GM12878 (cell line): Measurements from ENCODE around the gene DENR. TPM values are rescaled to one million over a fixed set of nuclear protein-coding genes. Genes with fewer than 3 reads are reported as not detected.

ENCODE experiments used
- ATAC-seq: fragments of 200-7000 bp; cut with Tn5 transposase; 3 replicates; pipeline ENCODE4 v1.9.1; 2020; ENCODE audit warnings: mild to moderate bottlenecking, moderate library complexity
- BruUV-seq: library from RNA; stranded (reverse); fragments of 400-500 nt; replicated peaks from 2 replicates; lab custom pipeline; 2021; lab: Mats Ljungman, UMichigan
- CTCF ChIA-PET: fragments of 300-600 bp; sonication (Branson Sonifier 250); formaldehyde crosslinking; extraction: SDS; loops from one replicate; lab custom pipeline; 2021; ENCODE audit warnings: inconsistent platforms; lab: Yijun Ruan, JAX
- POLR2A ChIA-PET: fragments of 350-600 bp; formaldehyde crosslinking; extraction: SDS; loops from one replicate; lab custom pipeline; 2021; ENCODE audit warnings: inconsistent platforms; lab: Charles Lee
- RAD21 ChIA-PET: fragments of 300-600 bp; sonication (Branson Sonifier 250); formaldehyde crosslinking; loops from one replicate; lab custom pipeline; 2023; ENCODE audit warnings: antibody characterized with exemption; ENCODE audit not compliant: unreplicated experiment; lab: Charles Lee
- SMC1A ChIA-PET: fragments of 300-600 bp; sonication (Branson Sonifier 250); formaldehyde crosslinking; loops from one replicate; lab custom pipeline; 2023; ENCODE audit not compliant: unreplicated experiment, uncharacterized antibody; lab: Charles Lee
- DNase-seq: peaks from one replicate; pipeline ENCODE4 v3.0.0-alpha.2; 2011; ENCODE audit warnings: low read depth, low spot score
- FAIRE-seq: peaks from 3 replicates; lab custom pipeline; 2011; peaks lifted over from hg19 to GRCh38; lab: Jason Lieb, UNC
- H2AFZ ChIP-seq: 2 replicates; pipeline ENCODE4 v1.6.0; 2011; ENCODE audit warnings: low read depth, low read length, control low read depth; ENCODE audit not compliant: control insufficient read depth
- H3K27ac ChIP-seq: 2 replicates; pipeline ENCODE4 v1.5.1; 2011; ENCODE audit warnings: control low read depth; ENCODE audit not compliant: control insufficient read depth, insufficient read depth
- H3K27me3 ChIP-seq, 2 experiments: replicated peaks in 1 of 2; 2 replicates each; pipeline versions ENCODE4 v1.6.0 to v1.6.1; 2011; ENCODE audit warnings: low read length in 1 of 2; ENCODE audit not compliant: control insufficient read depth in 2 of 2, insufficient read depth in 2 of 2
- H3K36me3 ChIP-seq, 2 experiments: 2 replicates each; pipeline ENCODE4 v1.5.1; 2011; ENCODE audit warnings: low read length in 1 of 2; ENCODE audit not compliant: control insufficient read depth in 2 of 2, insufficient read depth in 2 of 2
- H3K4me1 ChIP-seq: 2 replicates; pipeline ENCODE4 v1.6.1; 2011; ENCODE audit warnings: mild to moderate bottlenecking, low read length, moderate library complexity, mixed read lengths; ENCODE audit not compliant: control insufficient read depth, insufficient read depth
- H3K4me2 ChIP-seq: 2 replicates; pipeline ENCODE4 v1.6.0; 2011; ENCODE audit warnings: control low read depth; ENCODE audit not compliant: control insufficient read depth, insufficient read depth
- H3K4me3 ChIP-seq: fragments of 200-600 bp; sonication (generic); 2 replicates; pipeline ENCODE4 v1.5.1; 2016
- H3K79me2 ChIP-seq: 2 replicates; pipeline ENCODE4 v1.6.0; 2011; ENCODE audit warnings: low read length; ENCODE audit not compliant: control insufficient read depth, insufficient read depth
- H3K9ac ChIP-seq: 2 replicates; pipeline ENCODE4 v1.8.0; 2011; ENCODE audit warnings: low read length, control low read depth, mixed read lengths; ENCODE audit not compliant: control insufficient read depth, insufficient read depth
- H3K9me3 ChIP-seq: replicated peaks from 3 replicates; pipeline ENCODE4 v1.5.1; 2011; ENCODE audit warnings: mild to moderate bottlenecking, low read length; ENCODE audit not compliant: control insufficient read depth, insufficient read depth
- H4K20me1 ChIP-seq: 2 replicates; pipeline ENCODE4 v1.6.0; 2011; ENCODE audit not compliant: control insufficient read depth, insufficient read depth
- CBX5 ChIP-seq: sonication (generic); IDR thresholded peaks from 2 replicates; pipeline ENCODE4 v1.6.1; 2016; ENCODE audit warnings: low read depth, moderate library complexity, mild to moderate bottlenecking, inconsistent platforms
- LARP7 ChIP-seq: fragments of 450-650 bp; IDR thresholded peaks from 2 replicates; pipeline ENCODE4 v1.6.1; 2017; ENCODE audit warnings: mild to moderate bottlenecking
- MEF2A ChIP-seq: IDR thresholded peaks from 2 replicates; pipeline ENCODE4 v1.6.1; 2011; ENCODE audit warnings: low read depth, mild to moderate bottlenecking, low read length, moderate library complexity; ENCODE audit not compliant: insufficient read depth
- MTA2 ChIP-seq: fragments of 450-650 bp; IDR thresholded peaks from 2 replicates; pipeline ENCODE4 v1.6.1; 2016; ENCODE audit warnings: low read depth, mild to moderate bottlenecking, moderate library complexity
- NR2F1 ChIP-seq: fragments of 450-650 bp; conservative IDR thresholded peaks from 2 replicates; pipeline ENCODE4 v1.6.1; 2017; ENCODE audit warnings: mild to moderate bottlenecking
- RB1 ChIP-seq: fragments of 450-650 bp; formaldehyde crosslinking; IDR thresholded peaks from 2 replicates; pipeline ENCODE4 v1.6.1; 2017; ENCODE audit warnings: mild to moderate bottlenecking, borderline replicate concordance
- RCOR1 ChIP-seq: conservative IDR thresholded peaks from 2 replicates; pipeline ENCODE4 v1.6.1; 2012; ENCODE audit warnings: low read depth, low read length, improper control_type of control experiment
- RELA ChIP-seq: fragments of 450-650 bp; IDR thresholded peaks from 2 replicates; pipeline ENCODE4 v1.8.0; 2014; ENCODE audit warnings: borderline replicate concordance; ENCODE audit not compliant: partially characterized antibody
- TBL1XR1 ChIP-seq: IDR thresholded peaks from 2 replicates; pipeline ENCODE4 v1.6.1; 2012; ENCODE audit warnings: low read depth, low read length, improper control_type of control experiment
- WRNIP1 ChIP-seq: IDR thresholded peaks from 2 replicates; pipeline ENCODE4 v1.6.1; 2011; ENCODE audit warnings: low read depth, low read length, improper control_type of control experiment, borderline replicate concordance
- YY1 ChIP-seq: IDR thresholded peaks from 2 replicates; pipeline ENCODE4 v1.6.1; 2011; ENCODE audit warnings: low read depth, mild to moderate bottlenecking, low read length
- ZBTB33 ChIP-seq: fragments of 450-650 bp; IDR thresholded peaks from 2 replicates; pipeline ENCODE4 v1.6.1; 2017; ENCODE audit warnings: mild to moderate bottlenecking
- ZZZ3 ChIP-seq: IDR thresholded peaks from 2 replicates; pipeline ENCODE4 v1.6.1; 2011; ENCODE audit warnings: low read depth; ENCODE audit not compliant: control insufficient read depth, insufficient read length
- WGBS: methylation state at CpG from one replicate; pipeline ENCODE4 v1.1.6; 2016; ENCODE audit warnings: low lambda C conversion rate; ENCODE audit not compliant: insufficient replicate concordance, insufficient coverage; ENCODE audit errors: missing lambda C conversion rate; 5-methylcytosine and 5-hydroxymethylcytosine counted together
- in situ Hi-C: fragments of 300-500 bp; cut with MboI; formaldehyde crosslinking; loops from 9 replicates; pipeline ENCODE4 v1.14.3; 2018; ENCODE audit warnings: mixed read lengths
- intact Hi-C: fragments of 100-400 bp; cut with micrococcal nuclease; formaldehyde crosslinking; loops from one replicate; pipeline ENCODE4 v1.14.2; 2022; ENCODE audit not compliant: unreplicated experiment
- polyA plus RNA-seq, 11 experiments: library from polyadenylated mRNA; depleted of rRNA in 4 of 11; unstranded in 6 of 11; stranded (reverse) in 5 of 11; fragments of >200 nt; fragmentation: Nextera tagmentation in 4 of 11; fragmentation: Illumina TruSeq in 1 of 11; extraction: Ambion mirVana in 4 of 11; extraction: Trizol in 1 of 11; gene quantifications; 1 replicate in 1 of 11; 2 replicates in 10 of 11; pipeline versions ENCODE4 v1.2.1 to v1.2.3, GENCODE V29; 2011 to 2016; ENCODE audit warnings: inconsistent platforms in 2 of 11, missing spikeins in 2 of 11, low read depth in 1 of 11
- total RNA-seq, 4 experiments: library from RNA; depleted of rRNA in 3 of 4; stranded (reverse); fragments of >200 nt in 3 of 4; fragmentation: Illumina TruSeq in 1 of 4; extraction: Trizol in 1 of 4; gene quantifications; 2 replicates each; pipeline versions ENCODE4 v1.2.1 to v1.2.3, GENCODE V29; 2013 to 2021
- TF ChIP-seq, protein P1 (sequence below): fragments of 450-650 bp; formaldehyde crosslinking; IDR thresholded peaks from 2 replicates; pipeline ENCODE4 v1.4.0; 2022; ENCODE audit warnings: mild to moderate bottlenecking, moderate library complexity
- TF ChIP-seq, protein P2 (sequence below): fragments of 450-650 bp; IDR thresholded peaks from 2 replicates; pipeline ENCODE4 v1.6.1; 2017; ENCODE audit warnings: low read depth, mild to moderate bottlenecking, moderate library complexity
- TF ChIP-seq, protein P3 (sequence below): fragments of 450-650 bp; IDR thresholded peaks from 2 replicates; pipeline ENCODE4 v1.6.1; 2018; ENCODE audit warnings: mild to moderate bottlenecking, low read depth, moderate library complexity; ENCODE audit not compliant: partially characterized antibody

Gene DENR
- total and polyA plus RNA-seq, 10 of the 15 experiments (the other 5 are each of a cell fraction or from before 2014, with no cell fraction given), result 29.4 to 97.7 (median 58.3) TPM

GRCh38 chr12:122820138-122820537, 67.5 kb downstream of the DENR start:
- H4K20me1 ChIP-seq, result no peaks in the 10 kb centered on the region
- no peak overlapping the region for H2AFZ ChIP-seq
- H3K36me3 ChIP-seq, result no peaks in the 10 kb centered on the region
- no peak overlapping the region for H3K9ac ChIP-seq
- H3K4me2 ChIP-seq, result no peak overlapping the region
- ChIA-PET SMC1A (interaction anchor here (1.3 kb wide), 1 partner anchor 17 kb away, joined by 3 read pairs; no protein-coding TSS in a partner anchor), POLR2A (no interaction called here), RAD21 (no interaction called here)
- H3K27me3 ChIP-seq, result peaks cover 0 to 2% of the 10 kb centered on the region in 2 experiments; a peak in 1 of 4 replicates
- peaks cover 7% of the 10 kb centered on the region for H3K4me1 ChIP-seq
- no peaks in the 10 kb centered on the region for H3K9me3 ChIP-seq
- DNase-seq (no peak), ATAC-seq (no peak)
- H3K79me2 ChIP-seq, result no peaks in the 10 kb centered on the region
- no TSS peak for BruUV-seq
- no peak overlapping the region for H3K27ac ChIP-seq
- 82% methylated on average over 8 of the region's 8 CpGs for WGBS
- H3K4me3 ChIP-seq, result no peak overlapping the region
- intact Hi-C loops, result no loop called here
- TF ChIP-seq MTA2 (no peak), RB1 (no peak), ZBTB33 (no peak), NR2F1 (no peak), ZZZ3 (no peak), RELA (no peak), WRNIP1 (no peak), MEF2A (no peak), RCOR1 (no peak), TBL1XR1 (no peak), LARP7 (no peak), YY1 (no peak), CBX5 (no peak)
- TF ChIP-seq, protein P1, sequence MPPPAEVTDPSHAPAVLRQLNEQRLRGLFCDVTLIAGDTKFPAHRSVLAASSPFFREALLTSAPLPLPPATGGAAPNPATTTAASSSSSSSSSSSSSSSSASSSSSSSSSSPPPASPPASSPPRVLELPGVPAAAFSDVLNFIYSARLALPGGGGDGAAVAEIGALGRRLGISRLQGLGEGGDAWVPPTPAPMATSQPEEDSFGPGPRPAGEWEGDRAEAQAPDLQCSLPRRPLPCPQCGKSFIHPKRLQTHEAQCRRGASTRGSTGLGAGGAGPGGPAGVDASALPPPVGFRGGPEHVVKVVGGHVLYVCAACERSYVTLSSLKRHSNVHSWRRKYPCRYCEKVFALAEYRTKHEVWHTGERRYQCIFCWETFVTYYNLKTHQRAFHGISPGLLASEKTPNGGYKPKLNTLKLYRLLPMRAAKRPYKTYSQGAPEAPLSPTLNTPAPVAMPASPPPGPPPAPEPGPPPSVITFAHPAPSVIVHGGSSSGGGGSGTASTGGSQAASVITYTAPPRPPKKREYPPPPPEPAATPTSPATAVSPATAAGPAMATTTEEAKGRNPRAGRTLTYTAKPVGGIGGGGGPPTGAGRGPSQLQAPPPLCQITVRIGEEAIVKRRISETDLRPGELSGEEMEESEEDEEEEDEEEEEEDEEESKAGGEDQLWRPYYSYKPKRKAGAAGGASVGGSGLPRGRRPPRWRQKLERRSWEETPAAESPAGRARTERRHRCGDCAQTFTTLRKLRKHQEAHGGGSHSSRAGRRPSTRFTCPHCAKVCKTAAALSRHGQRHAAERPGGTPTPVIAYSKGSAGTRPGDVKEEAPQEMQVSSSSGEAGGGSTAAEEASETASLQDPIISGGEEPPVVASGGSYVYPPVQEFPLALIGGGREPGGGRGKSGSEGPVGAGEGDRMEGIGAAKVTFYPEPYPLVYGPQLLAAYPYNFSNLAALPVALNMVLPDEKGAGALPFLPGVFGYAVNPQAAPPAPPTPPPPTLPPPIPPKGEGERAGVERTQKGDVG (CRISPR knock-in tag), result no peak
- TF ChIP-seq, protein P2, sequence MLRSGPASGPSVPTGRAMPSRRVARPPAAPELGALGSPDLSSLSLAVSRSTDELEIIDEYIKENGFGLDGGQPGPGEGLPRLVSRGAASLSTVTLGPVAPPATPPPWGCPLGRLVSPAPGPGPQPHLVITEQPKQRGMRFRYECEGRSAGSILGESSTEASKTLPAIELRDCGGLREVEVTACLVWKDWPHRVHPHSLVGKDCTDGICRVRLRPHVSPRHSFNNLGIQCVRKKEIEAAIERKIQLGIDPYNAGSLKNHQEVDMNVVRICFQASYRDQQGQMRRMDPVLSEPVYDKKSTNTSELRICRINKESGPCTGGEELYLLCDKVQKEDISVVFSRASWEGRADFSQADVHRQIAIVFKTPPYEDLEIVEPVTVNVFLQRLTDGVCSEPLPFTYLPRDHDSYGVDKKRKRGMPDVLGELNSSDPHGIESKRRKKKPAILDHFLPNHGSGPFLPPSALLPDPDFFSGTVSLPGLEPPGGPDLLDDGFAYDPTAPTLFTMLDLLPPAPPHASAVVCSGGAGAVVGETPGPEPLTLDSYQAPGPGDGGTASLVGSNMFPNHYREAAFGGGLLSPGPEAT, result no peak
- TF ChIP-seq, protein P3, sequence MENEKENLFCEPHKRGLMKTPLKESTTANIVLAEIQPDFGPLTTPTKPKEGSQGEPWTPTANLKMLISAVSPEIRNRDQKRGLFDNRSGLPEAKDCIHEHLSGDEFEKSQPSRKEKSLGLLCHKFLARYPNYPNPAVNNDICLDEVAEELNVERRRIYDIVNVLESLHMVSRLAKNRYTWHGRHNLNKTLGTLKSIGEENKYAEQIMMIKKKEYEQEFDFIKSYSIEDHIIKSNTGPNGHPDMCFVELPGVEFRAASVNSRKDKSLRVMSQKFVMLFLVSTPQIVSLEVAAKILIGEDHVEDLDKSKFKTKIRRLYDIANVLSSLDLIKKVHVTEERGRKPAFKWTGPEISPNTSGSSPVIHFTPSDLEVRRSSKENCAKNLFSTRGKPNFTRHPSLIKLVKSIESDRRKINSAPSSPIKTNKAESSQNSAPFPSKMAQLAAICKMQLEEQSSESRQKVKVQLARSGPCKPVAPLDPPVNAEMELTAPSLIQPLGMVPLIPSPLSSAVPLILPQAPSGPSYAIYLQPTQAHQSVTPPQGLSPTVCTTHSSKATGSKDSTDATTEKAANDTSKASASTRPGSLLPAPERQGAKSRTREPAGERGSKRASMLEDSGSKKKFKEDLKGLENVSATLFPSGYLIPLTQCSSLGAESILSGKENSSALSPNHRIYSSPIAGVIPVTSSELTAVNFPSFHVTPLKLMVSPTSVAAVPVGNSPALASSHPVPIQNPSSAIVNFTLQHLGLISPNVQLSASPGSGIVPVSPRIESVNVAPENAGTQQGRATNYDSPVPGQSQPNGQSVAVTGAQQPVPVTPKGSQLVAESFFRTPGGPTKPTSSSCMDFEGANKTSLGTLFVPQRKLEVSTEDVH, result no peak
- TF ChIP-seq, all 136 proteins: peak for 0
- FAIRE-seq, result no peak
- in situ Hi-C loops, result no loop called here
- CTCF ChIA-PET, result no interaction called here
